ENCODE results near the gene CISH. TPM values are rescaled to one million over a fixed set of nuclear protein-coding genes. Genes with fewer than 3 reads are reported as not detected.

CISH gene
- total and polyA plus RNA-seq, 9 of the 15 experiments (the other 6 are each of a cell fraction or from before 2014, with no cell fraction given) = 1.7 to 47.7 (median 18.3) TPM

DNA sequence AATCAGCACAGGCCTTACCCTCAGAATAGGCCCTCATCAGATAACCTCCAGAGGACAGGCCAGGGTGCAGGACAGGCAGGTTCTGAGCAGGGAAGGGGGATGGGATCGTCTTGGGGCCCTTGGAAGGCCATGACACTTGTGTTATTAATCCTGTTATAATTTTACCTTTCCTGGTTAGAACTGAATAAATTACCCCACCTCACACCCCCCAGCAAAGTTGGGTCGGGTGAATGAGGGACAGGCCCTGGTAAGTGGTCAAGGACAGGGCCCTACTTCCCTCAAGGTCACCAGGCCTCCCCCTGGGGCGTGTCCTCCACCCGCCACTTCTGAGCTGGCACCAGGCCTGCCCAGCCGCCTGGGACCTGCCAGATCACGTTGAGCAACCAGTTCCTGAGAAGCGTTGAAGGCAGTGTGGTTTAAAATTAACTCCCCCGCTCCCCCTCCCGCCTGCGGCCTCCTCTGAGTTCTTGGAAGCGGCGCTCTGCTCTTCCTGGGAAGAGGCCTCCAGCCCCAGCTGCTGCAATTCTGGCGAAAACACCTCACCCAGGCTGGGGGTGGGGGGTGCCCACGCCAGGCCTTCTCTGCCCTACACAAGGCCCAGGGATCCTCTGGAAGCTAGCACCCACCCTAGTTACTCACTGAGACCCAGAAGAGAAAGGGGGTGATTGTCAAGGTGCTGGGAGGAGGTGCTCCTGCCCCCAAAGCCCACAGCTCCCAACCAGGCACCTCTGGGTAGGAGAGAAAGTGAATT, 10.6 kb downstream of the CISH start (continued):
- TF ChIP-seq SIRT6 (IDR thresholded peaks at IDR 0.05; ENCODE audit: low read depth, low read length) = no peak
- TF ChIP-seq, protein P1, sequence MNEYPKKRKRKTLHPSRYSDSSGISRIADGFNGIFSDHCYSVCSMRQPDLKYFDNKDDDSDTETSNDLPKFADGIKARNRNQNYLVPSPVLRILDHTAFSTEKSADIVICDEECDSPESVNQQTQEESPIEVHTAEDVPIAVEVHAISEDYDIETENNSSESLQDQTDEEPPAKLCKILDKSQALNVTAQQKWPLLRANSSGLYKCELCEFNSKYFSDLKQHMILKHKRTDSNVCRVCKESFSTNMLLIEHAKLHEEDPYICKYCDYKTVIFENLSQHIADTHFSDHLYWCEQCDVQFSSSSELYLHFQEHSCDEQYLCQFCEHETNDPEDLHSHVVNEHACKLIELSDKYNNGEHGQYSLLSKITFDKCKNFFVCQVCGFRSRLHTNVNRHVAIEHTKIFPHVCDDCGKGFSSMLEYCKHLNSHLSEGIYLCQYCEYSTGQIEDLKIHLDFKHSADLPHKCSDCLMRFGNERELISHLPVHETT (CRISPR knock-in tag; conservative IDR thresholded peaks at IDR 0.05 in 1 of 2, IDR thresholded peaks at IDR 0.05 in 1 of 2) = peak in 1 of 2 experiments; percentile 72; a peak in 1 of 4 replicates
- peak; percentile 78; the same call in 1 of the 2 replicates for TF ChIP-seq ZNF766 (CRISPR knock-in tag; conservative IDR thresholded peaks at IDR 0.05)
- TF ChIP-seq, protein P2, sequence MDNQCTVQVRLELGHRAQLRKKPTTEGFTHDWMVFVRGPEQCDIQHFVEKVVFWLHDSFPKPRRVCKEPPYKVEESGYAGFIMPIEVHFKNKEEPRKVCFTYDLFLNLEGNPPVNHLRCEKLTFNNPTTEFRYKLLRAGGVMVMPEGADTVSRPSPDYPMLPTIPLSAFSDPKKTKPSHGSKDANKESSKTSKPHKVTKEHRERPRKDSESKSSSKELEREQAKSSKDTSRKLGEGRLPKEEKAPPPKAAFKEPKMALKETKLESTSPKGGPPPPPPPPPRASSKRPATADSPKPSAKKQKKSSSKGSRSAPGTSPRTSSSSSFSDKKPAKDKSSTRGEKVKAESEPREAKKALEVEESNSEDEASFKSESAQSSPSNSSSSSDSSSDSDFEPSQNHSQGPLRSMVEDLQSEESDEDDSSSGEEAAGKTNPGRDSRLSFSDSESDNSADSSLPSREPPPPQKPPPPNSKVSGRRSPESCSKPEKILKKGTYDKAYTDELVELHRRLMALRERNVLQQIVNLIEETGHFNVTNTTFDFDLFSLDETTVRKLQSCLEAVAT (IDR thresholded peaks at IDR 0.05) = peak in 1 of 2 experiments; percentile 81; a peak in 2 of 4 replicates
- TF ChIP-seq, protein P3, sequence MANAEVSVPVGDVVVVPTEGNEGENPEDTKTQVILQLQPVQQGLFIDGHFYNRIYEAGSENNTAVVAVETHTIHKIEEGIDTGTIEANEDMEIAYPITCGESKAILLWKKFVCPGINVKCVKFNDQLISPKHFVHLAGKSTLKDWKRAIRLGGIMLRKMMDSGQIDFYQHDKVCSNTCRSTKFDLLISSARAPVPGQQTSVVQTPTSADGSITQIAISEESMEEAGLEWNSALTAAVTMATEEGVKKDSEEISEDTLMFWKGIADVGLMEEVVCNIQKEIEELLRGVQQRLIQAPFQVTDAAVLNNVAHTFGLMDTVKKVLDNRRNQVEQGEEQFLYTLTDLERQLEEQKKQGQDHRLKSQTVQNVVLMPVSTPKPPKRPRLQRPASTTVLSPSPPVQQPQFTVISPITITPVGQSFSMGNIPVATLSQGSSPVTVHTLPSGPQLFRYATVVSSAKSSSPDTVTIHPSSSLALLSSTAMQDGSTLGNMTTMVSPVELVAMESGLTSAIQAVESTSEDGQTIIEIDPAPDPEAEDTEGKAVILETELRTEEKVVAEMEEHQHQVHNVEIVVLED (CRISPR knock-in tag; IDR thresholded peaks at IDR 0.05) = no peak
- TF ChIP-seq, protein P4, sequence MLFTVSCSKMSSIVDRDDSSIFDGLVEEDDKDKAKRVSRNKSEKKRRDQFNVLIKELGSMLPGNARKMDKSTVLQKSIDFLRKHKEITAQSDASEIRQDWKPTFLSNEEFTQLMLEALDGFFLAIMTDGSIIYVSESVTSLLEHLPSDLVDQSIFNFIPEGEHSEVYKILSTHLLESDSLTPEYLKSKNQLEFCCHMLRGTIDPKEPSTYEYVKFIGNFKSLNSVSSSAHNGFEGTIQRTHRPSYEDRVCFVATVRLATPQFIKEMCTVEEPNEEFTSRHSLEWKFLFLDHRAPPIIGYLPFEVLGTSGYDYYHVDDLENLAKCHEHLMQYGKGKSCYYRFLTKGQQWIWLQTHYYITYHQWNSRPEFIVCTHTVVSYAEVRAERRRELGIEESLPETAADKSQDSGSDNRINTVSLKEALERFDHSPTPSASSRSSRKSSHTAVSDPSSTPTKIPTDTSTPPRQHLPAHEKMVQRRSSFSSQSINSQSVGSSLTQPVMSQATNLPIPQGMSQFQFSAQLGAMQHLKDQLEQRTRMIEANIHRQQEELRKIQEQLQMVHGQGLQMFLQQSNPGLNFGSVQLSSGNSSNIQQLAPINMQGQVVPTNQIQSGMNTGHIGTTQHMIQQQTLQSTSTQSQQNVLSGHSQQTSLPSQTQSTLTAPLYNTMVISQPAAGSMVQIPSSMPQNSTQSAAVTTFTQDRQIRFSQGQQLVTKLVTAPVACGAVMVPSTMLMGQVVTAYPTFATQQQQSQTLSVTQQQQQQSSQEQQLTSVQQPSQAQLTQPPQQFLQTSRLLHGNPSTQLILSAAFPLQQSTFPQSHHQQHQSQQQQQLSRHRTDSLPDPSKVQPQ (CRISPR knock-in tag; IDR thresholded peaks at IDR 0.05; ENCODE audit: borderline replicate concordance) = no peak
- peak in 1 of 3 experiments; percentile 36 for TF ChIP-seq YY1 (IDR thresholded peaks at IDR 0.05; ENCODE audit: borderline replicate concordance in 1 of 3, control insufficient read depth in 1 of 3, extremely low read depth in 1 of 3, insufficient read depth in 3 of 3, insufficient read length in 1 of 3, insufficient replicate concordance in 2 of 3, low read depth in 1 of 3, low read length in 2 of 3)
- TF ChIP-seq, protein P5, sequence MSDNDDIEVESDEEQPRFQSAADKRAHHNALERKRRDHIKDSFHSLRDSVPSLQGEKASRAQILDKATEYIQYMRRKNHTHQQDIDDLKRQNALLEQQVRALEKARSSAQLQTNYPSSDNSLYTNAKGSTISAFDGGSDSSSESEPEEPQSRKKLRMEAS (CRISPR knock-in tag; IDR thresholded peaks at IDR 0.05) = peak; percentile 35
- TF ChIP-seq GATAD2A (IDR thresholded peaks at IDR 0.05) = peak; percentile 58; the same call in 1 of the 2 replicates
- no peak for TF ChIP-seq HNRNPL (IDR thresholded peaks at IDR 0.05; ENCODE audit: low read depth, low read length)
- TF ChIP-seq, protein P6, sequence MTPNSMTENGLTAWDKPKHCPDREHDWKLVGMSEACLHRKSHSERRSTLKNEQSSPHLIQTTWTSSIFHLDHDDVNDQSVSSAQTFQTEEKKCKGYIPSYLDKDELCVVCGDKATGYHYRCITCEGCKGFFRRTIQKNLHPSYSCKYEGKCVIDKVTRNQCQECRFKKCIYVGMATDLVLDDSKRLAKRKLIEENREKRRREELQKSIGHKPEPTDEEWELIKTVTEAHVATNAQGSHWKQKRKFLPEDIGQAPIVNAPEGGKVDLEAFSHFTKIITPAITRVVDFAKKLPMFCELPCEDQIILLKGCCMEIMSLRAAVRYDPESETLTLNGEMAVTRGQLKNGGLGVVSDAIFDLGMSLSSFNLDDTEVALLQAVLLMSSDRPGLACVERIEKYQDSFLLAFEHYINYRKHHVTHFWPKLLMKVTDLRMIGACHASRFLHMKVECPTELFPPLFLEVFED (CRISPR knock-in tag; conservative IDR thresholded peaks at IDR 0.05) = no peak
- no peak for TF ChIP-seq PCBP1 (IDR thresholded peaks at IDR 0.05; ENCODE audit: low read depth, low read length, poor library complexity, severe bottlenecking)

All from K562 (cell line).